Measurements from ENCODE around the gene RAB37.

Gene RAB37

GRCh38 chr17:74736513-74737298 lies at the start of gene RAB37:
Gene RAB37, plus strand, starts transcription at chr17:74737256. Its CDS starts 17 bp downstream, at chr17:74737273.
- no peak for DNase-seq (ENCODE audit: low read depth, low spot score)

DNA sequence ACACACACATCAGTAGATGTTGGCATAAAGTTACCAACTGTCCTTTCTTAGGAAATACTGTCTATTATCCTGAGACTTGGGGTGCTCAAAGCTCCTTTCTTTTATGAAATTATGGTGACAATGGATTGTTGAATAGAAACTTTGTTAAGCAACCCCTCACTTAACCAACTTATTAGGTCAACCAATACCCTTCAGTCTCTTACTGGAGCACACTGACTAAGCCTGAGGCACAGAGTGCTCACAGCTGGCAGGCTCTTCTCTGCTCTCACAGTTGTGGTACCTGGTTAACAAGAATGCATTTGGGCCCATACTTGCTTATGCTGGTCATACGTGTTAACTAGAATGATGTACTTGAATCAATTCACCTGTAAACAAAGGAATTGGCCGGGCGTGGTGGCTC lies 49.2 kb upstream of the RAB37 start:
- DNase-seq (ENCODE audit: low read depth, low spot score) = no peak

DNA sequence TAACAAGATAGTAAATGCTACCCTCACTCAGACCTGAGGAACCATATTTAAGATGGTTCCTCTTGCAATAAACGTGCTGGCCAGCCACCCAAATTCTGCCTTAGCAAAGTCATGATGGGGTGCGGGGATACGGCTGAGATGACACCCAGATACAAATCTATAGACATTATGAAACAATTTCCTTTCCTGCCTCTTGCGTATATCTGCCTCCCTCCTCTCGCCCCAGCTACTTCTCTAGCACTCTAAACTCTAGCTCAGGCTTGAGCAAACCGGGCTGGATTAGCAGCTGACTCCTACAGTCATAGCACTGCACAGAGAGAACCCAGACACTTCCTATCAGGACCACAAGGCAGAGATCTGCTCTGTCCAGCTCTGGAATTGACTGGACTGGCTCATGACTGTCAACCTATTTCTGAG lies 46.6 kb upstream of the RAB37 start:
- no peak for DNase-seq (ENCODE audit: low read depth, low spot score)

DNA sequence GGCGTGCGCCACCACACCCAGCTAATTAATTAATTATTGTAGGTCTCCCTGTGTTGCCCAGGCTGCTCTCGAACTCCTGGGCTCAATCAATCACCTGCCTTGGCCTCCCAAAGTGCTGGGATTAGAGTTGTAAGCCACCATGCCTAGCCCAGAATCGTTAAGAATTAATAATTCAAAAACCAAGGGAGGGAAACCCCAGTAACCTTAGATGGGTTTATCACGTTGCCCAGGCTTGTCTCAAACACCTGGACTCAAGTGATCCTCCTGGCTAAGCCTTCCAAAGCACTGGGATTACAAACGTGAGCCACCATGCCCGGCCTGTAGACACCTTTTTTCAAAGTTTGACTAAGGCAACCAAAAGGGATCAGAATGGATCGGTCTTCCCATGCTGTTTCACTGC lies 45.9 kb upstream of the RAB37 start:
- DNase-seq (ENCODE audit: low read depth, low spot score) = no peak

GRCh38 chr17:74694081-74694480 lies 43.0 kb upstream of the RAB37 start:
- no peak for DNase-seq (ENCODE audit: low read depth, low spot score)

GRCh38 chr17:74695629-74696028 lies 41.4 kb upstream of the RAB37 start:
- no peak for DNase-seq (ENCODE audit: low read depth, low spot score)

GRCh38 chr17:74697515-74697914 lies 39.5 kb upstream of the RAB37 start:
- DNase-seq (ENCODE audit: low read depth, low spot score) = no peak

DNA sequence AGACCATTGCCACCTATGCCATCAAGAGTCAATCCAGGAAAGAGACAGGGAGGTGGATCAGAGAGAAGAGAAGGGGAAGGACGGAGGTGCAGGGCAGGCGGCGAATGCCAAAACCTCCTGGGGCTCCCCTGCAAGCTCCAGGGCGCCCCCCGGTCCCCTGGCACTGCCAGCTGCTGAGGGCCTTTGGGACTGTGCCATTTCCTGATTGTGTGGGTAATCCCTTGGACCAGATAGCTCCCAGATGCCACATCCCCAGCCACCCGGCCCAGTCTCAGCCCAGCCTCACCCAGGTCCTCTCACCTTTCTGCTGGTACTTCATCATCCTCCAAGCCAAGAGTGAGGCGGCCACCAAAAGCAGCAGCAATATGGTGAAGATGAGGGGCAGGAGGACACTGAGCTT lies 39.0 kb upstream of the RAB37 start:
- no peak for DNase-seq (ENCODE audit: low read depth, low spot score)

- DNase-seq (ENCODE audit: low read depth, low spot score) = no peak
Measured at GRCh38 chr17:74699236-74699635, 37.8 kb upstream of the RAB37 start.

- no peak for DNase-seq (ENCODE audit: low read depth, low spot score)
Measured at GRCh38 chr17:74702116-74702871, 34.8 kb upstream of the RAB37 start.

DNA sequence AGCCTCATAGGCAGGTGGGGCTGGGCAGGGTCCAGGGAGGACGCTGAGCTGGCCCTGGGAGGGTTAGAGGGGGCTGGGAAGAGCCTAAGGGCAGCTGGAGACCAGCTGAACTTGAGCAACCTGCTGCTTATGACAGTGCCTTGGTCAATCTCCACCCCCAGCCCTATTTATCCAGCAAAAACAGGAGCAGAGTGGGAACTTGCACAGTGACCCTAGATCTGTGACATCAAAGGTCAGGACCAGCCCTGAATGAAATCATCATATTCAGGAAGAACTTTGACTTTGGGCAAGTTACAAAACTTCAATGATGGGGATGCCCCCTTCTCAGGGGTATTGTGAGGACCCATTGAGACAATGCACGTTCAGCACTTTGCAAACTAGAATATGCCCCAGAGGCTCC lies 33.7 kb upstream of the RAB37 start:
- no peak for DNase-seq (ENCODE audit: low read depth, low spot score)

DNA sequence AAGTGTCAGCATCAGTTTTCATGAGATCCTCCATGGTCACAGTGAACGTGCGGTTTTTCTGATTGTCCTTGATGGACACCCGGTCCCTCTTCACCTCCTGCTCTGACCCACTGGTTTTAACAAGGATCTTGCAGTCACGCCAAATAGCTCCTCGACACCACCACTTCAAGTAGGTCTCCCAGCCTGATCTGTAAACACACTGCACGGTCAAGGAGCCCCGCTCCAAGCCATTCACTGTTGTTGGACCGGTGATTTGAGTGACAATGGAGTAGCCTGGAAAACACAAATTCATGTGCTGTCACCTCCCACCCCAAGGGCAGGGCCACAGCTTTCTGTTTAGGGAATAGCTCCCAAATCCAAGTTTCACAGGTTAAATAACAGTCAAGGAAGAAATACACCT lies 32.5 kb upstream of the RAB37 start:
- DNase-seq (ENCODE audit: low read depth, low spot score) = no peak

DNA sequence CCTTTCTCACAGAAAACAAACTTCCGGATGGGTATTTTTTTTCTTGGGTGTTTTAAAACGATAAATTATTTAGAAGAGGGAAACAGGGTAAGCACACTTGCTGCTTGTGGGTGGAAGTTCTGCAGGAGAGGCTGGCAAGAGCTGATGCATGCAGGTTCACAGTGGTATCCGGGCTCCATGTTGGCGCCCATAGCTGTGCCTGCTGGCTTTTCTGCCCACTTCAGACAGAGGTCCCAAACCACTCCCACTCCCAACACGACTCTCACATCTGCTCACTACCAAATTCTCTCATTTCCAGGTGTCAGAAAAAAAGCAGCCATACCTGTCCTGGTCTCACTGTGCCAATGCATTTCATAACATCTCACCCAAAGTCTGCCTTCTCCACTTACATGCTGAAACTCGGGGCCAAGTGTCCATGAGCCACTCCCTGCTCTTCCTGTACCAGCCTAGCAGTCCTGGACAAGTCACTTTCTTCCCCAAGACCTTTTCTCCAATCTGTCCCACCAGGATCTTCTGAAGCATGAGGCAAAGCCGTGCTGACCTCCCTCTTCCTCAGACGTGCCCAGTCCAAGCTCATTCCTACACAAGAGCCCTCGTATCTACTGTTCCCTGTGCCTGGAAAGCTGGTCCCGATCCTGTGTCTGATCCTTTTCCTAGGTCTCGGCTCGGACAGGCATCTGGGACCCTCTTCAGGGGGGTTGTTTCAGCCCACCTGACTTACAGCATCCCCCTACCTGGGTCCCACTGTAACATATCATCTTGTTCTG lies 25.8 kb upstream of the RAB37 start:
- DNase-seq (ENCODE audit: low read depth, low spot score) = no peak

DNA sequence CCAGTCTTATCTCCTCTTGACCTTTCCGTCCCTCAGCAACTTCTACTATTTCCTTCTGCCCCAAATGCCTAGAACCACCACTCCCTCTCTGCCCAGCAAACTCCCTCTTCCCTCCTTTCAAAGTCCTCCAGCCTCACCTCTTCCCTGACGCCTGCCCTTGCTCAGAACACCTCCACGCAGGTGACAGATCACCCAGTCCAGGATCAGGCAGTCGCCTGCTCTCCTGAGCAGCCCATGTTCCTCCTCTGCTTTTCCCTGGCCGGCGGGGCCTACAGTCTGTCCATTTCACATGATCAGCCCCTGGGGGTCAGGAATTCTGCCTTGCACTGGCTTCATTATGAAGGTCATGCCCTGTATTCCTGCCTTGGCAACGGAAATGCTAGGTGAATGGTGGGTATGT lies 24.8 kb upstream of the RAB37 start:
- no peak for DNase-seq (ENCODE audit: low read depth, low spot score)

DNA sequence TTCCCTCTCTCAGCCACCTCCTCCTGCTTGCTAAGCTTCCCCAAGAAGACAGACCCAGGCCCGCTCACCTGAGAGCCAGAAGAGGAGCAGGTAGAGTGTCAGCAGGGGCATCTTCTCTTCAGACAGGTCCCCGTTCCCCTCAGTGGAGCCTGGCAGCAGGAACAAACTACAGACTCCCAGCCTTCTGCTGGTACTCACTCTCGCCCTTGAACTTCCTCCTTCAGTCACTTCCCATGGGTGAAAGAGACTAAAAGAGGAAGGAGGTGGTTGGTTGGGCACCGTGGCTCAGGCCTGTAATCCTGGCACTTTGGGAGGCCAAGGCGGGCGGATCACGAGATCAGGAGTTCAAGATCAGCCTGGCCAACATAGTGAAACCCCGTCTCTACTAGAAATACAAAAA lies 24.3 kb upstream of the RAB37 start, which contains the start of gene CD300LF:
Gene CD300LF, minus strand, starts transcription at position 168 of the 400 bp plus-strand sequence. Its CDS starts 57 bp downstream, at position 111.
- no peak for DNase-seq (ENCODE audit: low read depth, low spot score)

GRCh38 chr17:74713171-74713755 lies 23.8 kb upstream of the RAB37 start:
- DNase-seq (ENCODE audit: low read depth, low spot score) = no peak

DNA sequence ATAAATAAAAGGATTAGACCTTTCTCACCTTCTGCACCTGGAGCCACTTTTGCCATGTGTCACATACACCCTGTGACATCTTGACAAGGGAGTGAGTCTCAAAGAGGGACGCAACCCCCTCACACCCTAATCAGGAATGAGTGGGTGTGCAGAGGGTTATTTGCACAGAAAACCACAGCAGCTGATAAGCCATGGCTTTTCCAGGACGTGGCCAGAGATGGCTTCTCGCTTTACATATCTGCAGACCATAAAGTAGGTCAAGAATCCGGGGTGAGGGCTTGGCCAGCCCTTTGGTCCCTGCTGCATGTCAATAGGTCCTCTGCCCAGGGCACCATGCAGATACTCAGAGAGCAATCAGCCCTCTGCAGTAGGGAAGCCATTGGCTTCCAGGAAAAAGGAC lies 21.9 kb upstream of the RAB37 start:
- DNase-seq (ENCODE audit: low read depth, low spot score) = no peak

- no peak for DNase-seq (ENCODE audit: low read depth, low spot score)
Measured at GRCh38 chr17:74720506-74720905, 16.6 kb upstream of the RAB37 start.

GRCh38 chr17:74722782-74723181 lies 14.3 kb upstream of the RAB37 start:
- DNase-seq (ENCODE audit: low read depth, low spot score) = no peak

DNA sequence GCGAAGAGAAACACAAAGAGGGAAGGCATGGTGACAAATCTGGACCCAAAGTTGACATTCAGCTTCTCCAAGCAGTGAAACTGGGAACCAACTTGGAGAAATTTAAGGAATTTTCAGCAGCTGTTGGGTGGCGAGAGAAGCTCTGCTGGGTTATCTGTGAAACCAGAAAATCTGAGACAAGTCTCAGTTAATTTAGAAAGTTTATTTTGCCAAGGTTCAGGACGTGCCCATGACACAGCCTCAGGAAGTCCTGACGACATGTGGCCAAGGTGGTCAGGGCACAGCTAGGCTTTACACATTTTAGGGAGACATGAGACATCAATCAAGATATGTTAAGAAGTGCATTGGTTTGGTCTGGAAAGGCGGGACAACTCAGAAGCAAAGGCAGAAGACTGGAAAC lies 13.2 kb upstream of the RAB37 start:
- no peak for DNase-seq (ENCODE audit: low read depth, low spot score)

DNA sequence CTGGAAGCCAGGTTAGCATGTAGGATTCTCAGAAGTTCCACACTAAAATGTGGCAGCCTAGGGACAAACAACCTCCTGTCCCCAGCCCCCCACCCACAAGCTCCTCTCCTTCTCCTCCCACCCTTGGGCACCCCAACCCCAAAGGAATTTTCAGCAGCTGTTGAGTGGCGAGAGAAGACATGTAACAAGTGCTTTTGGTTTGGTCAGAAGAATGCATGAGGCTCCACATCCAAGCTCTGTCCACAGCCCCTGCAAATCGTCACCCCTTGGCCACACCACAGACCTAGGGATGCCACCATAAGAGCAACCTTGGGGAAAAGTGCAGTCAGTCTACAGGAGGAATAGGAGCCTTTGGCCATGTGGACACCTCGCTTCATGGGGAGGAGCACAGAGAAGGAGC lies 11.9 kb upstream of the RAB37 start:
- DNase-seq (ENCODE audit: low read depth, low spot score) = no peak
